K562 (cell line): Measurements from ENCODE around the gene ARL5C.

ENCODE experiments used
- ARID3B ChIP-seq: fragments of 250-450 bp; sonication (Bioruptor Pico); IDR thresholded peaks from 2 replicates; pipeline ENCODE4 v1.4.0; 2020; ENCODE audit warnings: borderline replicate concordance
- EP300 ChIP-seq: IDR thresholded peaks from 2 replicates; pipeline ENCODE4 v1.6.1; 2012; ENCODE audit warnings: low read length, improper control_type of control experiment
- EZH2 ChIP-seq: IDR thresholded peaks from 2 replicates; pipeline ENCODE4 v1.6.1; 2012; ENCODE audit warnings: low read depth, mild to moderate bottlenecking, inconsistent platforms, low read length, borderline replicate concordance
- SIN3A ChIP-seq, 2 experiments: fragments of 150-350 bp in 1 of 2; IDR thresholded peaks; 2 replicates each; pipeline ENCODE4 v1.6.1; 2011 to 2016; ENCODE audit warnings: borderline replicate concordance in 2 of 2, low read depth in 2 of 2, low read length in 2 of 2, mild to moderate bottlenecking in 2 of 2, moderate library complexity in 2 of 2; ENCODE audit not compliant: control insufficient read depth in 1 of 2
- TARDBP ChIP-seq: fragments of 450-650 bp; IDR thresholded peaks from 2 replicates; pipeline ENCODE4 v1.6.1; 2016
- ZNF512 ChIP-seq: IDR thresholded peaks from 2 replicates; pipeline ENCODE4 v1.6.1; 2016; ENCODE audit warnings: missing genetic modification characterization, missing compliant biosample characterization
- ZNF740 ChIP-seq, 3 experiments: fragments of 200-800 bp in 1 of 3; sonication (Bioruptor generic) in 1 of 3; sonication (generic) in 1 of 3; formaldehyde crosslinking in 1 of 3; IDR thresholded peaks; 2 replicates each; pipeline versions ENCODE4 v1.6.1 to v1.8.0; 2016 to 2022; ENCODE audit warnings: mild to moderate bottlenecking in 2 of 3, missing compliant biosample characterization in 2 of 3, missing genetic modification characterization in 2 of 3, missing genetic modification reagents in 1 of 3

- TF ChIP-seq EP300 (no peak), EZH2 (no peak), ZNF740 (CRISPR knock-in tag; IDR thresholded peaks at IDR 0.05) (no peak), ZNF740 (tag; IDR thresholded peaks at IDR 0.05) (no peak), SIN3A (IDR thresholded peaks at IDR 0.05; ENCODE audit: borderline replicate concordance in 2 of 2, control insufficient read depth in 1 of 2, low read depth in 2 of 2, low read length in 2 of 2) (no peak), TARDBP (no peak), ARID3B (CRISPR knock-in tag) (no peak), ZNF512 (tag) (no peak)
These were observed 44.1 kb upstream of the ARL5C start for GRCh38 chr17:39210093-39210434.
